Body of pancreas (tissue), 4 donors: ENCODE data around the gene GLS2. TPM values are rescaled to one million over a fixed set of nuclear protein-coding genes. Genes with fewer than 3 reads are reported as not detected.

Experiments used
- ATAC-seq: fragments of 150-250 bp; one replicate; pipeline ENCODE4 v1.9.1; 2016
- DNase-seq, 4 donors: peaks; one replicate each; pipeline ENCODE4 v3.0.0-alpha.2; 2019
- H3K27ac ChIP-seq, 4 donors: fragments of 200-600 bp; sonication (generic); 1 replicate in 3 of 4; 2 replicates in 1 of 4; pipeline versions ENCODE4 v1.5.1 to v1.6.1; 2016 to 2019; ENCODE audit warnings: mild to moderate bottlenecking in 1 of 4, mixed read lengths in 1 of 4, moderate library complexity in 1 of 4
- H3K27me3 ChIP-seq, 2 donors: fragments of 200-600 bp; sonication (generic); one replicate each; pipeline ENCODE4 v1.6.0; 2016; ENCODE audit warnings: mild to moderate bottlenecking in 1 of 2
- H3K36me3 ChIP-seq, 2 donors: fragments of 200-600 bp; sonication (generic); replicated peaks in 1 of 2; 2 replicates each; pipeline ENCODE4 v1.5.1; 2016; ENCODE audit warnings: low read depth in 2 of 2; ENCODE audit not compliant: insufficient read depth in 1 of 2
- H3K4me1 ChIP-seq: fragments of 200-600 bp; sonication (generic); one replicate; pipeline ENCODE4 v1.6.0; 2016
- H3K4me3 ChIP-seq, 2 donors: fragments of 200-600 bp; sonication (generic); 1 replicate in 1 of 2; 2 replicates in 1 of 2; pipeline ENCODE4 v1.5.1; 2016 to 2019
- H3K9me3 ChIP-seq, 3 donors: fragments of 200-600 bp; sonication (generic); 1 replicate in 2 of 3; 2 replicates in 1 of 3; pipeline ENCODE4 v1.5.1; 2016
- CTCF ChIP-seq, 7 experiments: fragments of 450-650 bp in 4 of 7; fragments of 200-600 bp in 3 of 7; sonication (generic) in 3 of 7; IDR thresholded peaks; one replicate each; pipeline ENCODE4 v1.5.1; 2016 to 2019; ENCODE audit warnings: antibody characterized with exemption in 7 of 7
- POLR2A ChIP-seq, 3 donors: fragments of 450-650 bp; IDR thresholded peaks; one replicate each; pipeline ENCODE4 v1.6.1; 2016; ENCODE audit warnings: antibody characterized with exemption in 3 of 3, mild to moderate bottlenecking in 2 of 3
- WGBS, 2 donors: methylation state at CpG; one replicate each; pipeline ENCODE4 v1.1.5; 2017; 5-methylcytosine and 5-hydroxymethylcytosine counted together
- intact Hi-C: fragments of 100-400 bp; cut with DNase I; formaldehyde crosslinking; loops from one replicate; pipeline ENCODE4 v1.15.1; 2023
- total RNA-seq, 2 donors: library from RNA; depleted of rRNA; stranded (reverse); fragments of >200 nt; gene quantifications; one replicate each; pipeline ENCODE4 v1.1.0, GENCODE V29; 2016

The GLS2 gene
- total RNA-seq, 2 donors from 2014 or later: 44.4 to 45.5 TPM

GRCh38 chr12:56431288-56431687, 56.7 kb downstream of the GLS2 start:
- H3K4me3 ChIP-seq: no peak overlapping the region
- no peak overlapping the region for H3K27ac ChIP-seq
- ATAC-seq: no peak
- H3K27me3 ChIP-seq: no peaks in the 10 kb centered on the region
- TF ChIP-seq POLR2A (IDR thresholded peaks at IDR 0.05) (no peak), CTCF (IDR thresholded peaks at IDR 0.05) (no peak)
- intact Hi-C loops: no loop called here
- DNase-seq: no peak
- 94 to 98% methylated on average over 11 of the region's 11 CpGs for WGBS, 2 donors
- H3K9me3 ChIP-seq: no peaks in the 10 kb centered on the region
- no peaks in the 10 kb centered on the region for H3K4me1 ChIP-seq
- peaks cover 0 to 3% of the 10 kb centered on the region in 2 donors for H3K36me3 ChIP-seq

GRCh38 chr12:56425940-56426438, 62.0 kb downstream of the GLS2 start:
- DNase-seq (no peak), ATAC-seq (no peak)
- H3K27me3 ChIP-seq: no peaks in the 10 kb centered on the region
- 57 to 58% methylated on average over 3 of the region's 3 CpGs for WGBS, 2 donors
- H3K36me3 ChIP-seq: peaks cover 3 to 4% of the 10 kb centered on the region in 2 donors
- intact Hi-C loops: no loop called here
- TF ChIP-seq POLR2A (IDR thresholded peaks at IDR 0.05) (no peak), CTCF (IDR thresholded peaks at IDR 0.05) (no peak)
- H3K4me3 ChIP-seq: no peak overlapping the region
- no peak overlapping the region for H3K27ac ChIP-seq
- H3K4me1 ChIP-seq: no peaks in the 10 kb centered on the region
- H3K9me3 ChIP-seq: no peaks in the 10 kb centered on the region

GRCh38 chr12:56425193-56425592, 62.8 kb downstream of the GLS2 start:
- no peak for ATAC-seq
- WGBS, 2 donors: 73 to 79% methylated on average over 1 of the region's 1 CpG
- no peak overlapping the region for H3K4me3 ChIP-seq
- no peak for DNase-seq
- no peak for TF ChIP-seq CTCF (IDR thresholded peaks at IDR 0.05)
- TF ChIP-seq POLR2A (IDR thresholded peaks at IDR 0.05): no peak
- H3K4me1 ChIP-seq: no peaks in the 10 kb centered on the region
- intact Hi-C loops: no loop called here
- H3K27me3 ChIP-seq: no peaks in the 10 kb centered on the region
- H3K9me3 ChIP-seq: no peaks in the 10 kb centered on the region
- H3K36me3 ChIP-seq: peaks cover 3 to 4% of the 10 kb centered on the region in 2 donors
- no peak overlapping the region for H3K27ac ChIP-seq

Other genes starting within 250 kb of the GLS2 start
- gene ANKRD52, start 229.8 kb downstream of the GLS2 start, total RNA-seq: 10 to 100 TPM; 15.2 to 21.0 TPM
- gene COQ10A, start 221.2 kb downstream of the GLS2 start, total RNA-seq: 10 to 100 TPM; 28.0 to 34.9 TPM
- 10 to 100 TPM; 66.2 to 88.0 TPM for gene CS, start 187.8 kb downstream of the GLS2 start, total RNA-seq
- 100 to 1,000 TPM in 1 of 2 donors, 10 to 100 TPM in 1; 40.2 to 103 TPM for gene CNPY2, start 172.2 kb downstream of the GLS2 start, total RNA-seq
- 10 to 100 TPM; 47.2 to 59.0 TPM for gene PAN2, start 154.2 kb downstream of the GLS2 start, total RNA-seq
- gene IL23A, start 149.3 kb downstream of the GLS2 start, total RNA-seq: not detected
- gene STAT2, start 128.1 kb downstream of the GLS2 start, total RNA-seq: 100 to 1,000 TPM in 1 of 2 donors, 10 to 100 TPM in 1; 65.4 to 106 TPM
- not detected for gene APOF, start 125.3 kb downstream of the GLS2 start, total RNA-seq
- 1 to 10 TPM; 4.7 to 6.9 TPM for gene TIMELESS, start 38.7 kb downstream of the GLS2 start, total RNA-seq
- not detected for gene MIP, start 33.5 kb downstream of the GLS2 start, total RNA-seq
- 1 to 10 TPM; 1.6 to 2.1 TPM for gene SPRYD4, start 19.6 kb downstream of the GLS2 start, total RNA-seq
- 10 to 100 TPM in 1 of 2 donors, 1 to 10 TPM in 1; 9.6 to 18.9 TPM for gene RBMS2, start 33.7 kb upstream of the GLS2 start, total RNA-seq
- 10 to 100 TPM; 52.7 to 56.8 TPM for gene BAZ2A, start 142.2 kb upstream of the GLS2 start, total RNA-seq
- gene ATP5F1B, start 157.8 kb upstream of the GLS2 start, total RNA-seq: 100 to 1,000 TPM; 155 to 179 TPM
- gene PTGES3, start 200.1 kb upstream of the GLS2 start, total RNA-seq: 10 to 100 TPM; 27.4 to 56.0 TPM
- gene NACA, start 237.1 kb upstream of the GLS2 start, total RNA-seq: 100 to 1,000 TPM; 465 to 734 TPM